Hepatocyte (in vitro differentiated cells): ENCODE data around the gene GYPC. TPM values are rescaled to one million over a fixed set of nuclear protein-coding genes. Genes with fewer than 3 reads are reported as not detected.

Experiments used
- DNase-seq: peaks from one replicate; pipeline ENCODE4 v3.0.0-alpha.2; 2016; ENCODE audit warnings: low spot score
- H2AFZ ChIP-seq: fragments of 200-600 bp; sonication (generic); 2 replicates; pipeline ENCODE4 v1.6.0; 2016; ENCODE audit warnings: antibody characterized with exemption, mild to moderate bottlenecking
- H3K27ac ChIP-seq: fragments of 200-600 bp; sonication (generic); 2 replicates; pipeline ENCODE4 v1.5.1; 2016; ENCODE audit warnings: mild to moderate bottlenecking
- H3K27me3 ChIP-seq: fragments of 200-600 bp; sonication (generic); 2 replicates; pipeline ENCODE4 v1.6.1; 2016
- H3K36me3 ChIP-seq: fragments of 200-600 bp; sonication (generic); replicated peaks from 2 replicates; pipeline ENCODE4 v1.5.1; 2016; ENCODE audit warnings: low read depth; ENCODE audit not compliant: insufficient read depth
- H3K4me1 ChIP-seq: fragments of 200-600 bp; sonication (generic); 2 replicates; pipeline ENCODE4 v1.5.1; 2016; ENCODE audit warnings: mild to moderate bottlenecking, moderate library complexity; ENCODE audit not compliant: insufficient read depth
- H3K4me2 ChIP-seq: fragments of 200-600 bp; sonication (generic); 2 replicates; pipeline ENCODE4 v1.6.0; 2016
- H3K4me3 ChIP-seq: fragments of 200-600 bp; sonication (generic); 2 replicates; pipeline ENCODE4 v1.5.1; 2016; ENCODE audit warnings: mild to moderate bottlenecking
- H3K79me2 ChIP-seq: fragments of 200-600 bp; sonication (generic); 2 replicates; pipeline ENCODE4 v1.6.0; 2017; ENCODE audit warnings: mild to moderate bottlenecking
- H3K9me2 ChIP-seq: fragments of 200-600 bp; sonication (generic); replicated peaks from 2 replicates; pipeline ENCODE4 v1.6.0; 2017; ENCODE audit warnings: mild to moderate bottlenecking; ENCODE audit not compliant: insufficient read depth
- H3K9me3 ChIP-seq: fragments of 200-600 bp; sonication (generic); 2 replicates; pipeline ENCODE4 v1.5.1; 2016; ENCODE audit warnings: low read depth, mild to moderate bottlenecking
- H4K20me1 ChIP-seq: fragments of 200-600 bp; sonication (generic); 2 replicates; pipeline ENCODE4 v1.6.0; 2016; ENCODE audit warnings: mild to moderate bottlenecking; ENCODE audit not compliant: insufficient read depth, poor library complexity, severe bottlenecking
- EZH2 ChIP-seq: fragments of 200-600 bp; sonication (generic); IDR thresholded peaks from 2 replicates; pipeline ENCODE4 v1.6.1; 2016; ENCODE audit warnings: antibody characterized with exemption, mild to moderate bottlenecking, borderline replicate concordance
- EZH2phosphoT487 ChIP-seq: fragments of 200-600 bp; sonication (generic); IDR thresholded peaks from one replicate; pipeline ENCODE4 v1.6.1; 2018; ENCODE audit warnings: antibody characterized with exemption, mild to moderate bottlenecking, low read depth, moderate library complexity; ENCODE audit not compliant: unreplicated experiment, severe bottlenecking
- WGBS: methylation state at CpG from one replicate; pipeline ENCODE4 v1.1.6; 2016; ENCODE audit warnings: low lambda C conversion rate; ENCODE audit errors: missing lambda C conversion rate; 5-methylcytosine and 5-hydroxymethylcytosine counted together
- polyA plus RNA-seq: library from polyadenylated mRNA; unstranded; fragments of >200 nt; fragmentation: Nextera tagmentation; extraction: Ambion mirVana; gene quantifications from 2 replicates; pipeline ENCODE4 v1.2.1, GENCODE V29; 2016
- total RNA-seq: library from RNA; depleted of rRNA; stranded (reverse); fragments of >200 nt; gene quantifications from 2 replicates; pipeline ENCODE4 v1.2.3, GENCODE V29; 2014
- TF ChIP-seq, protein P1 (sequence below): fragments of 200-600 bp; sonication (generic); IDR thresholded peaks from 2 replicates; pipeline ENCODE4 v1.5.1; 2016; ENCODE audit warnings: antibody characterized with exemption, mild to moderate bottlenecking; ENCODE audit not compliant: poor library complexity

GYPC gene
- total and polyA plus RNA-seq, 2 experiments from 2014 or later = 35.0 to 87.7 TPM

- Histone ChIP-seq H3K9me2 (no peaks in the 10 kb centered on the region), H3K79me2 (peaks cover 32% of the 10 kb centered on the region), H3K4me3 (no peak overlapping the region), H3K36me3 (no peaks in the 10 kb centered on the region), H3K27ac (no peak overlapping the region), H2AFZ (no peak overlapping the region), H3K9me3 (no peaks in the 10 kb centered on the region), H3K4me2 (no peak overlapping the region), H4K20me1 (no peaks in the 10 kb centered on the region), H3K27me3 (no peaks in the 10 kb centered on the region), H3K4me1 (peaks cover 11% of the 10 kb centered on the region)
- WGBS = 80% methylated on average over 10 of the region's 10 CpGs
- no peak for DNase-seq
- TF ChIP-seq, protein P1, sequence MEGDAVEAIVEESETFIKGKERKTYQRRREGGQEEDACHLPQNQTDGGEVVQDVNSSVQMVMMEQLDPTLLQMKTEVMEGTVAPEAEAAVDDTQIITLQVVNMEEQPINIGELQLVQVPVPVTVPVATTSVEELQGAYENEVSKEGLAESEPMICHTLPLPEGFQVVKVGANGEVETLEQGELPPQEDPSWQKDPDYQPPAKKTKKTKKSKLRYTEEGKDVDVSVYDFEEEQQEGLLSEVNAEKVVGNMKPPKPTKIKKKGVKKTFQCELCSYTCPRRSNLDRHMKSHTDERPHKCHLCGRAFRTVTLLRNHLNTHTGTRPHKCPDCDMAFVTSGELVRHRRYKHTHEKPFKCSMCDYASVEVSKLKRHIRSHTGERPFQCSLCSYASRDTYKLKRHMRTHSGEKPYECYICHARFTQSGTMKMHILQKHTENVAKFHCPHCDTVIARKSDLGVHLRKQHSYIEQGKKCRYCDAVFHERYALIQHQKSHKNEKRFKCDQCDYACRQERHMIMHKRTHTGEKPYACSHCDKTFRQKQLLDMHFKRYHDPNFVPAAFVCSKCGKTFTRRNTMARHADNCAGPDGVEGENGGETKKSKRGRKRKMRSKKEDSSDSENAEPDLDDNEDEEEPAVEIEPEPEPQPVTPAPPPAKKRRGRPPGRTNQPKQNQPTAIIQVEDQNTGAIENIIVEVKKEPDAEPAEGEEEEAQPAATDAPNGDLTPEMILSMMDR = no peak
- TF ChIP-seq EZH2 = no peak
- no peak for TF ChIP-seq EZH2phosphoT487
Observed at GRCh38 chr2:126661702-126662500, 5.9 kb downstream of the GYPC start.

DNA sequence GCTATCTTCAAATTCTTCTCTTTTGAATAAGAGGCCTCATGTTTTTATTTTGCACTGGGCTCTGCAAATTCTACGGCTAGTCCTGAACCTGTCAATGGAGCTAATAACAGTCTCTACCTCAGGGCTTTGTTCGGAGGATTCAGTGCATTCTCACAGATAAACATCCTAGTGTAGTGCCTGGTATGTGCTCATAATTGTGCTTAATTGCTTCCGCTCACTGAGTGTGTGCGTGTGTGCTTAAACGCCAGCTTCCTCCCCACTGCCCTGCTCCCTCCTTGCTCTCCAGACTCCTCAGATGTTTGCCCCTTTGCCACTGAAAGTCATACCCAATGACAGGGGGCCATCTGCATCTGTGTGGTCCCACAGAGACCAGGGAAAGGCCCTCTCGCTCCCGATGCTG, 6.7 kb downstream of the GYPC start:
- Histone ChIP-seq H3K4me3 (no peak overlapping the region), H3K27me3 (no peaks in the 10 kb centered on the region), H3K36me3 (no peaks in the 10 kb centered on the region), H3K9me2 (no peaks in the 10 kb centered on the region), H4K20me1 (no peaks in the 10 kb centered on the region), H3K79me2 (peaks cover 32% of the 10 kb centered on the region), H3K4me2 (no peak overlapping the region), H2AFZ (no peak overlapping the region), H3K4me1 (peaks cover 9% of the 10 kb centered on the region), H3K27ac (no peak overlapping the region), H3K9me3 (no peaks in the 10 kb centered on the region)
- TF ChIP-seq EZH2 (no peak), EZH2phosphoT487 (no peak)
- TF ChIP-seq, protein P1 = no peak
- DNase-seq = no peak
- WGBS = 72% methylated on average over 7 of the region's 7 CpGs

DNA sequence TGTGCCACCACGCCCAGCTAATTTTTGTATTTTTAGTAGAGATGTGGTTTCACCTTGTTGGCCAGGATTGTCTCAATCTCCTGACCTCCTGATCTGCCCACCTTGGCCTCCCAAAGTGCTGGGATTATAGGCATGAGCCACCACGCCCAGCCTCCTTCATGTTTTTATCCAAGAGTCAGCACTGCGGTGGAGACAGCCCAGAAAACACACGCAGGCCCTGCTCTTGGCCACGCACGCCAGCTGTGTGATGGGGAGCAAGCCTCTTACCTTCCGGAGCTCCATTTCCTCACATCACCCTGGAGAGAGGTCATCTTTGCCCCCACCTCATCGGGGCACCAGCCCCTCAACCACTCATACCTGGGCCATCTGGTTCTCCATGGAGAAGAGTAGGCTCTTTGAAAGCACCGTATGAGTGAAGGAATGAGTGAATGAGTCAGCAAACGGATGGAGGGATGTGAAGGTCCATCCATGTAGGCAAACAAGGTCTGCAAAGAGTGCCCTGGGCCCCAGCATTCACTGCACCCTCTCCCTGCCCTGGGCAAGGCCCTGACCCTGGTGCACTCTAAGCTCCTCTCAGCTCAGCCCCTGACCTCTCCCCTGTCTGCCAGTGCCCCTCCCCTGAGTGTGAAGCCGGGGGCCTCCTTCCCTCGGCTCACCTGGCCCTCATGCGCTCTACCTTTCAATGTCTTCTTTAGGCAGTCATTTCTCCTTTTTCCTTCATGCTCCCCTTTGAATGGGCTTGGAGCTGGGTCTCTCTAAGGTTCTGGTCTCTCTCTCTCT, 7.4 kb downstream of the GYPC start:
- H4K20me1 ChIP-seq = no peaks in the 10 kb centered on the region
- H3K4me3 ChIP-seq = no peak overlapping the region
- no peak for DNase-seq
- TF ChIP-seq, protein P1 = no peak
- TF ChIP-seq EZH2phosphoT487 (no peak), EZH2 (no peak)
- no peak overlapping the region for H2AFZ ChIP-seq
- H3K27me3 ChIP-seq = no peaks in the 10 kb centered on the region
- no peak overlapping the region for H3K4me2 ChIP-seq
- H3K9me2 ChIP-seq = no peaks in the 10 kb centered on the region
- peaks cover 2% of the 10 kb centered on the region for H3K4me1 ChIP-seq
- no peak overlapping the region for H3K27ac ChIP-seq
- no peaks in the 10 kb centered on the region for H3K9me3 ChIP-seq
- no peaks in the 10 kb centered on the region for H3K36me3 ChIP-seq
- H3K79me2 ChIP-seq = peaks cover 31% of the 10 kb centered on the region
- WGBS = 92% methylated on average over 13 of the region's 13 CpGs
